K562 (cell line): Measurements from ENCODE around the gene SLC6A9. TPM values are rescaled to one million over a fixed set of nuclear protein-coding genes. Genes with fewer than 3 reads are reported as not detected.

Source experiments
- CHD1 ChIP-seq: fragments of 200-600 bp; sonication (generic); IDR thresholded peaks from one replicate; pipeline ENCODE4 v1.6.1; 2012; ENCODE audit warnings: mild to moderate bottlenecking, moderate library complexity, low read length, inconsistent platforms
- HNRNPK ChIP-seq: fragments of 200-400 bp; formaldehyde crosslinking; IDR thresholded peaks from one replicate; pipeline ENCODE4 v1.6.1; 2018; ENCODE audit warnings: mild to moderate bottlenecking, low read depth, low read length; ENCODE audit not compliant: poor library complexity, severe bottlenecking
- MAX ChIP-seq: sonication (generic); formaldehyde crosslinking; IDR thresholded peaks from 2 replicates; pipeline ENCODE4 v1.9.0; 2022; ENCODE audit warnings: mild to moderate bottlenecking, missing genetic modification reagents
- MEF2A ChIP-seq: IDR thresholded peaks from 2 replicates; pipeline ENCODE4 v1.6.1; 2011; ENCODE audit warnings: low read depth, mild to moderate bottlenecking, low read length, moderate library complexity; ENCODE audit not compliant: control insufficient read depth
- NBN ChIP-seq: fragments of 450-650 bp; IDR thresholded peaks from 2 replicates; pipeline ENCODE4 v1.6.1; 2016; ENCODE audit warnings: low read depth, mild to moderate bottlenecking
- PCBP2 ChIP-seq: fragments of 200-400 bp; formaldehyde crosslinking; IDR thresholded peaks from 2 replicates; pipeline ENCODE4 v1.6.1; 2018; ENCODE audit warnings: low read length, low read depth, mild to moderate bottlenecking, moderate library complexity; ENCODE audit not compliant: poor library complexity, severe bottlenecking
- ZBTB17 ChIP-seq: fragments of 450-650 bp; formaldehyde crosslinking; IDR thresholded peaks from 2 replicates; pipeline ENCODE4 v1.4.0; 2020; ENCODE audit warnings: mild to moderate bottlenecking
- ZBTB33 ChIP-seq: sonication (generic); formaldehyde crosslinking; IDR thresholded peaks from 2 replicates; pipeline ENCODE4 v1.8.1; 2023; ENCODE audit warnings: mild to moderate bottlenecking, missing genetic modification reagents
- ZC3H11A ChIP-seq: IDR thresholded peaks from 2 replicates; pipeline ENCODE4 v1.6.1; 2012; ENCODE audit warnings: low read depth, low read length, improper control_type of control experiment
- ZMIZ1 ChIP-seq, 2 experiments: fragments of 150-350 bp in 1 of 2; IDR thresholded peaks; 2 replicates each; pipeline ENCODE4 v1.6.1; 2012 to 2016; ENCODE audit warnings: low read depth in 2 of 2, low read length in 2 of 2, mild to moderate bottlenecking in 1 of 2, moderate library complexity in 1 of 2
- ZNF232 ChIP-seq: sonication (generic); formaldehyde crosslinking; IDR thresholded peaks from 2 replicates; pipeline ENCODE4 v1.8.0; 2022; ENCODE audit warnings: mild to moderate bottlenecking, missing genetic modification reagents
- ZNF511 ChIP-seq: sonication (generic); formaldehyde crosslinking; IDR thresholded peaks from 2 replicates; pipeline ENCODE4 v1.8.0; 2022; ENCODE audit warnings: mild to moderate bottlenecking, missing genetic modification reagents
- ZNF778 ChIP-seq: fragments of 450-650 bp; formaldehyde crosslinking; IDR thresholded peaks from 2 replicates; pipeline ENCODE4 v1.4.0; 2020; ENCODE audit warnings: mild to moderate bottlenecking, moderate library complexity
- polyA plus RNA-seq, 8 experiments: library from polyadenylated mRNA; depleted of rRNA in 4 of 8; stranded (reverse) in 5 of 8; unstranded in 3 of 8; fragments of >200 nt; fragmentation: Nextera tagmentation in 2 of 8; fragmentation: Illumina TruSeq in 1 of 8; extraction: Ambion mirVana in 2 of 8; extraction: Trizol in 1 of 8; gene quantifications; 2 replicates each; pipeline versions ENCODE4 v1.2.1 to v1.2.3, GENCODE V29; 2011 to 2014; ENCODE audit warnings: inconsistent platforms in 1 of 8, missing spikeins in 1 of 8
- total RNA-seq, 7 experiments: library from RNA; depleted of rRNA in 6 of 7; stranded (reverse); fragments of >200 nt in 6 of 7; fragmentation: Illumina TruSeq in 2 of 7; extraction: Trizol in 2 of 7; gene quantifications; 2 replicates each; pipeline versions ENCODE4 v1.2.1 to v1.2.3, GENCODE V29; 2011 to 2021; ENCODE audit warnings: low replicate concordance in 1 of 7
- TF ChIP-seq, protein P1 (sequence below): sonication (generic); formaldehyde crosslinking; IDR thresholded peaks from 2 replicates; pipeline ENCODE4 v1.8.0; 2022; ENCODE audit warnings: missing genetic modification reagents, mild to moderate bottlenecking, moderate library complexity, borderline replicate concordance

The SLC6A9 gene
- total and polyA plus RNA-seq, 9 of the 15 experiments (the other 6 are each of a cell fraction or from before 2014, with no cell fraction given) = 0.17 to 18.7 (median 2.9) TPM

DNA sequence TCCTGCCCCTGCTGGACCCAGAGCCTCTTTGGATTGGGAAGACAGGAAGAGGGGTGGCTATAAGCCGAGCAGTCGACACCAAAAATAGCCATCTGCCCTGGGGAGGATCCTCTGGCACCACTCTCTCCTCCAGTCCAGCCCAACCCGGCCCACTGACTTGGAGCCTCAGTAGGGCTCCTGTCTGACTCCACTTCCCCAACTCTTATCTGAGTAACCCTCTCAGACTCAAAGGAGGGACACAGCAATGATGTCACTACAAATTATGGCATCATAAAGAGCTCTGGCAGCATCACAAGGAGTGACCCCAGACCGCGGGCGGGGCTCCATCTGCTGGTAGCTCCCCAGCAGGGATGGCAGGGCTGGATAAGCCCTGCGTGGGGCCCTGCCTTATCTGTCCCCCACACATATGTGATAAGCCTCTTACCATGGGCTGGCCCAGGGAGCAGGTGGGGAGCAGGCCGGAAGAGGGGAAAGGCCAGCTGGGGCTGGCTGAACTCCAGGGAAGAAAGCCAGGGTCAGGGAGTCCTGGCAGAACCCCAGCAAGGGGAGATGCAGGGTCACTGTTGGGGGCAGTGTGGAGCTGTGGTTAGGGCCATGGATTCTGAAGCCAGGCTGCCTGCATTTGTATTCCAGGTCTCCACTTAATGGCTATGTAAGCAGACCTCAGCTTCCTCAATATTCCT lies 4.6 kb upstream of the SLC6A9 start (continued):
- TF ChIP-seq HNRNPK (no peak), NBN (peak; percentile 99), ZNF511 (CRISPR knock-in tag) (no peak), PCBP2 (no peak), ZC3H11A (peak; percentile 85), ZBTB33 (CRISPR knock-in tag) (peak; percentile 87), ZMIZ1 (IDR thresholded peaks at IDR 0.05; ENCODE audit: low read depth in 2 of 2, low read length in 2 of 2) (peak in 1 of 2 experiments; percentile 100; a peak in 2 of 4 replicates), ZBTB17 (CRISPR knock-in tag) (peak; percentile 93), MEF2A (peak; percentile 67; the same call in 1 of the 2 replicates), MAX (CRISPR knock-in tag) (peak; percentile 91), ZNF232 (CRISPR knock-in tag) (no peak), ZNF778 (CRISPR knock-in tag) (no peak), CHD1 (no peak)
- TF ChIP-seq, protein P1, sequence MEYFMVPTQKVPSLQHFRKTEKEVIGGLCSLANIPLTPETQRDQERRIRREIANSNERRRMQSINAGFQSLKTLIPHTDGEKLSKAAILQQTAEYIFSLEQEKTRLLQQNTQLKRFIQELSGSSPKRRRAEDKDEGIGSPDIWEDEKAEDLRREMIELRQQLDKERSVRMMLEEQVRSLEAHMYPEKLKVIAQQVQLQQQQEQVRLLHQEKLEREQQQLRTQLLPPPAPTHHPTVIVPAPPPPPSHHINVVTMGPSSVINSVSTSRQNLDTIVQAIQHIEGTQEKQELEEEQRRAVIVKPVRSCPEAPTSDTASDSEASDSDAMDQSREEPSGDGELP (CRISPR knock-in tag) = peak; percentile 100
